Body of pancreas (tissue), 4 donors: Measurements from ENCODE around the gene PHF12. TPM values are rescaled to one million over a fixed set of nuclear protein-coding genes. Genes with fewer than 3 reads are reported as not detected.

Experiments used
- ATAC-seq: fragments of 150-250 bp; one replicate; pipeline ENCODE4 v1.9.1; 2016
- DNase-seq, 4 donors: peaks; one replicate each; pipeline ENCODE4 v3.0.0-alpha.2; 2019
- H3K27ac ChIP-seq, 4 donors: fragments of 200-600 bp; sonication (generic); 1 replicate in 3 of 4; 2 replicates in 1 of 4; pipeline versions ENCODE4 v1.5.1 to v1.6.1; 2016 to 2019; ENCODE audit warnings: mild to moderate bottlenecking in 1 of 4, mixed read lengths in 1 of 4, moderate library complexity in 1 of 4
- H3K27me3 ChIP-seq, 2 donors: fragments of 200-600 bp; sonication (generic); one replicate each; pipeline ENCODE4 v1.6.0; 2016; ENCODE audit warnings: mild to moderate bottlenecking in 1 of 2
- H3K36me3 ChIP-seq, 2 donors: fragments of 200-600 bp; sonication (generic); replicated peaks in 1 of 2; 2 replicates each; pipeline ENCODE4 v1.5.1; 2016; ENCODE audit warnings: low read depth in 2 of 2; ENCODE audit not compliant: insufficient read depth in 1 of 2
- H3K4me1 ChIP-seq: fragments of 200-600 bp; sonication (generic); one replicate; pipeline ENCODE4 v1.6.0; 2016
- H3K4me3 ChIP-seq, 2 donors: fragments of 200-600 bp; sonication (generic); 1 replicate in 1 of 2; 2 replicates in 1 of 2; pipeline ENCODE4 v1.5.1; 2016 to 2019
- H3K9me3 ChIP-seq, 3 donors: fragments of 200-600 bp; sonication (generic); 1 replicate in 2 of 3; 2 replicates in 1 of 3; pipeline ENCODE4 v1.5.1; 2016
- CTCF ChIP-seq, 7 experiments: fragments of 450-650 bp in 4 of 7; fragments of 200-600 bp in 3 of 7; sonication (generic) in 3 of 7; IDR thresholded peaks; one replicate each; pipeline ENCODE4 v1.5.1; 2016 to 2019; ENCODE audit warnings: antibody characterized with exemption in 7 of 7
- POLR2A ChIP-seq, 3 donors: fragments of 450-650 bp; IDR thresholded peaks; one replicate each; pipeline ENCODE4 v1.6.1; 2016; ENCODE audit warnings: antibody characterized with exemption in 3 of 3, mild to moderate bottlenecking in 2 of 3
- WGBS, 2 donors: methylation state at CpG; one replicate each; pipeline ENCODE4 v1.1.5; 2017; 5-methylcytosine and 5-hydroxymethylcytosine counted together
- intact Hi-C: fragments of 100-400 bp; cut with DNase I; formaldehyde crosslinking; loops from one replicate; pipeline ENCODE4 v1.15.1; 2023
- total RNA-seq, 2 donors: library from RNA; depleted of rRNA; stranded (reverse); fragments of >200 nt; gene quantifications; one replicate each; pipeline ENCODE4 v1.1.0, GENCODE V29; 2016

Gene PHF12
- total RNA-seq, 2 donors from 2014 or later, result 22.1 to 56.4 TPM

GRCh38 chr17:28889996-28890395 lies 61.3 kb downstream of the PHF12 start:
- WGBS, 2 donors, result 81 to 84% methylated on average over 5 of the region's 5 CpGs
- ATAC-seq (no peak), DNase-seq (no peak)
- no peak overlapping the region for H3K27ac ChIP-seq
- no peaks in the 10 kb centered on the region for H3K36me3 ChIP-seq
- intact Hi-C loops, result no loop called here
- H3K4me1 ChIP-seq, result peaks cover 21% of the 10 kb centered on the region
- TF ChIP-seq CTCF (IDR thresholded peaks at IDR 0.05), result no peak
- no peak for TF ChIP-seq POLR2A (IDR thresholded peaks at IDR 0.05)
- no peaks in the 10 kb centered on the region for H3K9me3 ChIP-seq
- H3K4me3 ChIP-seq, result no peak overlapping the region
- H3K27me3 ChIP-seq, result no peaks in the 10 kb centered on the region

DNA sequence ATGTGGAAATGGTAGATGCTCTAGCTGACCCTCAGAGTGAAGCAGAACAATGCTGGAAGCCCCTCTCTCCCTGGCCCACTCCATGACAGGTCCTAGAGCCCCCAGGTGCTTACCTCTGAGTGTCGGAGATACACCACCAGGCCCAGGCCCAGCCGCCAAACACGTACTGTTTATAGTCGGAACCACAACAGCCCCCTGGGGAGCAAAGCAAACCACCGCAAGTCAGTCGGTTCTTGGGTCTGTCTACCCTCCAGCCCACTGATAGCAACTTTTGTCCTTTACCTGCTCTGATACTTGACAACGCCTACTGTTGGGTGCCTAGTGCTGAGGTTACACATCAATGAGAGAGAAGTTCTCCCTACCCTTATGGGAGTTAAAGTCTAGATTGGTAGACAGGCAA lies 62.5 kb downstream of the PHF12 start:
- no peaks in the 10 kb centered on the region for H3K27me3 ChIP-seq
- 85 to 94% methylated on average over 3 to 7 of the region's 7 CpGs for WGBS, 2 donors
- TF ChIP-seq CTCF (IDR thresholded peaks at IDR 0.05) (no peak), POLR2A (IDR thresholded peaks at IDR 0.05) (no peak)
- peaks cover 0 to 2% of the 10 kb centered on the region in 2 donors for H3K36me3 ChIP-seq
- peaks cover 15% of the 10 kb centered on the region for H3K4me1 ChIP-seq
- DNase-seq (no peak), ATAC-seq (no peak)
- H3K27ac ChIP-seq, result no peak overlapping the region
- H3K4me3 ChIP-seq, result no peak overlapping the region
- intact Hi-C loops, result no loop called here
- H3K9me3 ChIP-seq, result no peaks in the 10 kb centered on the region

GRCh38 chr17:28887871-28888471 lies 63.3 kb downstream of the PHF12 start:
- H3K36me3 ChIP-seq, result peaks cover 0 to 2% of the 10 kb centered on the region in 2 donors
- H3K4me1 ChIP-seq, result peaks cover 6% of the 10 kb centered on the region
- H3K9me3 ChIP-seq, result no peaks in the 10 kb centered on the region
- WGBS, 2 donors, result 78 to 93% methylated on average over 7 to 12 of the region's 12 CpGs
- no peak overlapping the region for H3K4me3 ChIP-seq
- TF ChIP-seq CTCF (IDR thresholded peaks at IDR 0.05) (no peak), POLR2A (IDR thresholded peaks at IDR 0.05) (no peak)
- ATAC-seq (no peak), DNase-seq (no peak)
- intact Hi-C loops, result no loop called here
- H3K27ac ChIP-seq, result no peak overlapping the region
- no peaks in the 10 kb centered on the region for H3K27me3 ChIP-seq

DNA sequence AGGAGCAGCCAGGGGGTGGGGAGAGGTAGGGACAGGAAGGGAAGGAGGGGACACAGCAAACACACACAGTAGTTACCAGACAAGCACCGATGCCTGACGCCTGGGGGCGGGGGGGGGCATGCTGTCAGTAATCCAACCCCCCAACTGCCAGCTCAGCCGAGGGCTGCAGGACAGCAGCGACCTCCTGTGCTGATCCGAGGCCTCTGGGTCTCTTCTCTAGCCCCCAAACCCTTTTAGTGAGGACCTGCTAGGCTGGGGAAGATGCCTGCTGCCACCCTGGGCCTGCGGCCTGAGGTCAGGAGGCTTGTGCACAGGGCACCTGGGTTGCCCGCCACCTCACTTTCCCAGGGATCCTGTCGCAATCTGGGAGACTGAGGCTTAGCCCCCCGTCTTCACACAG lies 65.4 kb downstream of the PHF12 start:
- Histone ChIP-seq H3K27ac (no peak overlapping the region), H3K36me3 (peaks cover 9 to 18% of the 10 kb centered on the region in 2 donors), H3K4me3 (no peak overlapping the region), H3K27me3 (no peaks in the 10 kb centered on the region), H3K4me1 (no peaks in the 10 kb centered on the region), H3K9me3 (no peaks in the 10 kb centered on the region)
- ATAC-seq (no peak), DNase-seq (no peak)
- WGBS, 2 donors, result 85 to 100% methylated on average over 1 to 10 of the region's 10 CpGs
- TF ChIP-seq CTCF (IDR thresholded peaks at IDR 0.05), result no peak
- TF ChIP-seq POLR2A (IDR thresholded peaks at IDR 0.05), result no peak
- intact Hi-C loops, result no loop called here

- Histone ChIP-seq H3K9me3 (no peaks in the 10 kb centered on the region), H3K36me3 (peaks cover 11 to 19% of the 10 kb centered on the region in 2 donors), H3K27ac (no peak overlapping the region), H3K4me3 (no peak overlapping the region), H3K4me1 (no peaks in the 10 kb centered on the region), H3K27me3 (no peaks in the 10 kb centered on the region)
- TF ChIP-seq CTCF (IDR thresholded peaks at IDR 0.05) (no peak), POLR2A (IDR thresholded peaks at IDR 0.05) (no peak)
- intact Hi-C loops, result no loop called here
- no peak for ATAC-seq
- WGBS, 2 donors, result 86 to 91% methylated on average over 4 of the region's 4 CpGs
- no peak for DNase-seq
Observed at GRCh38 chr17:28885363-28885762, 66.0 kb downstream of the PHF12 start.
